AG04449 (cell line): ENCODE results near the gene SFR1.
A peak's percentile ranks its signal among the peaks of the same experiment; 100 is the strongest.

Experiments used
- CTCF ChIA-PET: fragments of 350-600 bp; formaldehyde crosslinking; extraction: SDS; loops from one replicate; lab custom pipeline; 2021; ENCODE audit warnings: antibody characterized with exemption; lab: Yijun Ruan, JAX
- POLR2A ChIA-PET: fragments of 400-600, 350-600 bp; formaldehyde crosslinking; extraction: SDS; loops from one replicate; lab custom pipeline; 2020; ENCODE audit warnings: antibody characterized with exemption, inconsistent platforms; lab: Yijun Ruan, JAX
- DNase-seq: peaks from one replicate; pipeline ENCODE4 v3.0.0-alpha.2; 2010; ENCODE audit warnings: low read depth, low spot score
- H3K4me3 ChIP-seq: 2 replicates; pipeline ENCODE4 v1.5.1; 2011; ENCODE audit warnings: low read depth, mild to moderate bottlenecking, control low read depth, low read length
- CTCF ChIP-seq: IDR thresholded peaks from one replicate; pipeline ENCODE4 v1.5.1; 2011; ENCODE audit warnings: mild to moderate bottlenecking, moderate library complexity, low read length, control low read depth, inconsistent platforms; ENCODE audit not compliant: insufficient read depth; ENCODE audit errors: missing control alignments

SFR1 gene

GRCh38 chr10:104122225-104123107 lies 495 bp downstream of the SFR1 start:
- no peak for DNase-seq
- peak overlapping the region; percentile 86 for H3K4me3 ChIP-seq
- no peak for TF ChIP-seq CTCF
- ChIA-PET CTCF (interaction anchor here (0.6 to 10.6 kb wide), 54 partner anchors 8 to 410 kb away, joined by 3 to 148 read pairs (median 4); no protein-coding TSS in a partner anchor), POLR2A (interaction anchor here (0.7 to 1.8 kb wide), 7 partner anchors 13 to 177 kb away, joined by 3 to 19 read pairs (median 4); partner anchors contain the start of gene GSTO1)

GRCh38 chr10:104123397-104123796 lies 1.4 kb downstream of the SFR1 start:
- ChIA-PET CTCF (interaction anchor here (0.8 to 10.6 kb wide), 13 partner anchors 8 to 236 kb away, joined by 3 to 148 read pairs (median 7); no protein-coding TSS in a partner anchor), POLR2A (no interaction called here)
- peak; percentile 29 for TF ChIP-seq CTCF
- no peak for DNase-seq
- no peak overlapping the region for H3K4me3 ChIP-seq

- DNase-seq, result no peak
- no peak overlapping the region for H3K4me3 ChIP-seq
- CTCF ChIA-PET, result interaction anchor here (0.8 to 10.6 kb wide), 5 partner anchors 10 to 81 kb away, joined by 3 to 148 read pairs (median 4); no protein-coding TSS in a partner anchor
- TF ChIP-seq CTCF, result no peak
- POLR2A ChIA-PET, result no interaction called here
Measured at GRCh38 chr10:104127411-104127810, 5.4 kb downstream of the SFR1 start.

- no peak for DNase-seq
- CTCF ChIA-PET, result interaction anchor here (0.8 to 10.6 kb wide), 3 partner anchors 19 to 83 kb away, joined by 3 to 148 read pairs (median 5); no protein-coding TSS in a partner anchor
- H3K4me3 ChIP-seq, result no peak overlapping the region
- POLR2A ChIA-PET, result no interaction called here
- no peak for TF ChIP-seq CTCF
Measured at GRCh38 chr10:104128214-104128613, 6.2 kb downstream of the SFR1 start.

GRCh38 chr10:104130041-104130440 lies 8.1 kb downstream of the SFR1 start:
- ChIA-PET POLR2A (no interaction called here), CTCF (interaction anchor here (1.2 to 2.2 kb wide), 3 partner anchors 9 to 169 kb away, joined by 3 to 9 read pairs (median 6); partner anchors contain the start of gene SFR1)
- DNase-seq, result no peak
- TF ChIP-seq CTCF, result no peak
- no peak overlapping the region for H3K4me3 ChIP-seq

- ChIA-PET POLR2A (no interaction called here), CTCF (interaction anchor here (1.7 kb wide), 1 partner anchor 19 kb away, joined by 4 read pairs; no protein-coding TSS in a partner anchor)
- DNase-seq, result no peak
- no peak for TF ChIP-seq CTCF
- H3K4me3 ChIP-seq, result no peak overlapping the region
Measured at GRCh38 chr10:104138131-104138530, 16.2 kb downstream of the SFR1 start.
